NCI-H146 treated with DMSO at 0.1 percent for 48 hours (cell line): Measurements from ENCODE around the gene RAB43.
A peak's percentile ranks its signal among the peaks of the same experiment; 100 is the strongest.
"Not testable (repeated sequence)": the region's sequence is repeated elsewhere in the genome, so short reads cannot be mapped to it uniquely, and the experiment has no call there.

Experiments used
- DNase-seq: peaks from one replicate; lab custom pipeline; 2025; ENCODE audit not compliant: unreplicated experiment; lab: John Stamatoyannopoulos, UW

RAB43 gene

DNA sequence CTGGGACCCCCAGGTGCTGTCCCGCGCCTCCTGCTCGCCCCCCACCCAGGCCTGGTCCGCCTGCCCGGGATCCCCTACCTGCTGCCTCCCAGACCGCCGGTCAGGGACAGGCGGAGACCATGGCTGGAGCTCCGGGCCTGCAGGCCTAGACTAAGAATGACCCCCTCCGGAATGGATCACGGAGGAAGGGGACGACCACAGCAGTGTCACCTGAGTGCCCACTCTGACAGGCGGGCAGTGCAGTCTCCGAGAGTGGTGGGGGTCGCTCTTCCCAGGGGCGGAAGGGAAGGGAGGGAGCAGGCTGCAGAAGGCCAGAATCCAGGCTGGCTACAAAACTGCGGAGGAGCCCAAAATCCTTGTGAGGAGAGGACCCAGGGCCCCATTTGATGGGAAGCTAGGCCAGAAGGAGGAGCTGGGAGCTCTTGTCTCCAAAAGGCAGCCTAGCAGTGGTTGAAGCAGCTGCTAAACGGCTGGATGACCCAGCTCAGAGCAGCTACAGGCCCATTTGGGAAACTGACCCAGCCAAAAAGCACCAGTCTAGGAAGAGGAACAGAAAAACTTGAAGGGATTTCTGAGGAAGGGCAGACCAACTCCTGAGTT lies 908 bp upstream of the RAB43 start:
- DNase-seq: no peak

GRCh38 chr3:129121016-129121791 lies 400 bp downstream of the RAB43 start:
- peak; percentile 54 for DNase-seq

- DNase-seq: no peak
These were observed 1.2 kb downstream of the RAB43 start for GRCh38 chr3:129120254-129121004.

- DNase-seq: no peak
These were observed 2.1 kb downstream of the RAB43 start for GRCh38 chr3:129119365-129120100.

DNA sequence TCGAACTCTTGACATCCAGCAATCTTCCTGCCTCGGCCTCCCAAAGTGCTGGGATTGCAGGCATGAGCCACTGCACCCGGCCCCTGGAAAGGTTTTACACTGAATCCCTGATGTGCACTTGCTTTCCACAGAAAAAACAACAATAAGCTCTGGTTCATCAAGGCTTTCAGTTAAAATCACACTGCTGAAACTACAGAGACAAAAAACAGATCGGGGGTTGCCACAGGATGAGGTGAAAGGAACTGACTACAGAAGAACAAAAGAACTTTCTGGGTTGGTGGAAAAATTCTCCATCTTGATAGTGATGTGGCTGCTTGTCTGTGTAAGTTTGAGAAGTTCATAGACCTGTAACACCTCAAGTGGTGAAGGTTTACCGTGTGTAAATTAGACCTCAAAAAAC lies 2.9 kb downstream of the RAB43 start:
- DNase-seq: no peak

DNA sequence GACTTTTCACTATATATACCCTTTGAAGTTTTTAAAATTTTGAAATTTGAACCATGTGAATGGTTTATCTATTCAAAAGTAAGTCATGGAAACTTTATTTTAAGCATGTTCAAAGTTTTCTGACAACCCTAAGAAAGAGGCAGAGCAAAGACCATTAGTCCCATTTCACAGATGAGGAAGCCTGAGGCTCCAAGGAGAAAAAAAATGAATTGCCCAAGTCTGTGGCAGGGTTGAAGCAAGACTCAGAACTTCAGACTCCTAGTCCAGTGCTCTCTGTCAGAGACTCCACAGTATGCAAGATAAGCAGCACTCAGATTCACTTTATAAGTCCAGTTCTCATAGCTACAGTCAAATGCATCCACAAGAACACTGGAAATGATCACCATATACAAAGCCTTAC lies 4.5 kb downstream of the RAB43 start:
- no peak for DNase-seq

DNA sequence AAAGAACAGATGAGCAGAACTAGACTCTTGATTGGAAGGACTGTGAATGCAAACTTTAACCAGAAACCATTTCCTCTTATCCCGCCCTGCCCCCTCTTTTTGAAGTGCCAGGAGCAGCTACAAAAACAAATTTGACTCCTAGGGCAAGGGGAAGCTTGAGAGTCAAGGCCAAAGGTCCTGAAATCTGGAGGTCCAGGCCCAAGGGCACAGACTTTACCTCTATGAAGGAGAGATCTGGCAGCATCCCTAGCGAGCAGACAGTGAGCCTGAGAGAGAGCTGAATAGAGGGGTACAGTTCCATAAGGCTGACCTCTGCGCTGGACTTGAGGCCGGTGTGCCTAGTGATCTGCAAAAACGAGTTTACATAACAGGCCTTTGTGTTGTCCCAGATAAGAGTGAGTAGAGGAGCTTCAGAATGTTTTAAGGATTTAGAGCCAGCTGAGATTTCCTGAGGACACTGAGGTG lies 5.1 kb downstream of the RAB43 start:
- no peak for DNase-seq

DNA sequence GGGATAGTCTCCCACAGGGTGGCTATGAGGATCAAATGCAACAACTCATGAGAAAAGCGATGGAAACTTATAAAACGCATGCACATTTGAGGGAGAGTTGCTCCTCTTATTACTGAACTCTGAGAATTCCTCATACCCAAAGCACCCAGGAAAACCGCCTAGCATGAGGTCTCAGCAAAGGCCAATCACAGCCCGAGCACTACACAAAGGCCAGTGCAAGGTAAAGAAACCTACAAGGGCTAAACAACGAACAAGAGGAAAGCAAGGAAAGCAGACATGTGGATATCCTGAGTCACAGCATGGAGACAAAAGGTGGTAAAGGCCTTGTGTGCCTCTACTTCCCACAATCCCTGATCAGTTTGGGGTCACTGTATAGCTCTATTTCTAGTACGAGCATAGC lies 7.1 kb downstream of the RAB43 start:
- no peak for DNase-seq

- DNase-seq: no peak
These were observed 9.1 kb downstream of the RAB43 start for GRCh38 chr3:129112308-129113052.

DNA sequence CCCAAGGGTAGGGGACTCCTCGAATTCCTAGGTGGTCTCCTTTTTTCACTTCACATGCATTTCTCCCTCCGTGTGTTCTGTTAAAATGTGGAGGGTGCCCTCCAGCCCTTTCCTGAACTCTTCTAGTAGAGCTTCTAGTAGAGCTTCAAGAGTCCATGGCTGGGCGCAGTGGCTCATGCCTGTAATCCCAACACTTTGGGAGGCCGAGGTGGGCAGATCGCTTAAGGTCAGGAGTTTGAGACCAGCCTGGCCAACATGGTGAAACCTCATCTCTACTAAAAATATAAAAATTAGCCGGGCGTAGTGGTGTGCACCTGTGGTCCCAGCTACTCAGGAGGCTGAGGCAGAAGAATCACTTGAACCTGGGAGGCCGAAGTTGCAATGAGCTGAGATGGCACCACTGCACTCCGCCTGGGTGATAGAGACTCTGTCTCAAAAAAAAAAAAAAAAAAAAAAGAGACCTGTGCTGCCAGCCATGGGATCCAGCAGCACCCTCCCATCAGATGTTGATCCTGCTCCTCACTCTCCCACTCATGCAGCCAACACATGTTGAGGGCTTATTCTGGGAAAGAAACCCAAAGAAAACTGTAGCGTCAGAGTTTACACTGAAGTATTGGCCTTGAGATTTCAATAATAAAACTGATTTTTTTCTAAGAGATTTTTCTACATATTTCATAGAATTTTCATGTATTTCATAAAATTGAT lies 10.4 kb downstream of the RAB43 start:
- DNase-seq: not testable (repeated sequence)

DNA sequence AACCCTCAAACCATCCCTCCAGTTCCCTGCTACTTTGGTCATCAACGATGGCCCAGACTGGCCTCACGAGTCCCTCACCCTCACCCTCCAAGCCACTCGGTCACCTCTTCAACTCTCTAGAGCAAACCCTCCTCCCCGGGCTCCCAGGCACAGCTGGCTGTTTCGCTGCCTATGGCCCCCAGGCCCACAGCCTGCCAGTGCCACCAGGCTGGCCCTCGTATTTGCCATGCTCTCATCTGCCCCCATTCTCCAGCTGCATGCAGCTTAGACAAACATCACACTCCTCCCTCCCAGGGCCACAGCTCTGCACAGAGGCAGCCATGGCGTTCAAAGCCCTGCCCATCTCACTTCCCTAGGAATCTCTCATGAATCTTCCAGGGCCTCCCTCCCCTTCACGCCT lies 13.8 kb downstream of the RAB43 start:
- DNase-seq: no peak

DNA sequence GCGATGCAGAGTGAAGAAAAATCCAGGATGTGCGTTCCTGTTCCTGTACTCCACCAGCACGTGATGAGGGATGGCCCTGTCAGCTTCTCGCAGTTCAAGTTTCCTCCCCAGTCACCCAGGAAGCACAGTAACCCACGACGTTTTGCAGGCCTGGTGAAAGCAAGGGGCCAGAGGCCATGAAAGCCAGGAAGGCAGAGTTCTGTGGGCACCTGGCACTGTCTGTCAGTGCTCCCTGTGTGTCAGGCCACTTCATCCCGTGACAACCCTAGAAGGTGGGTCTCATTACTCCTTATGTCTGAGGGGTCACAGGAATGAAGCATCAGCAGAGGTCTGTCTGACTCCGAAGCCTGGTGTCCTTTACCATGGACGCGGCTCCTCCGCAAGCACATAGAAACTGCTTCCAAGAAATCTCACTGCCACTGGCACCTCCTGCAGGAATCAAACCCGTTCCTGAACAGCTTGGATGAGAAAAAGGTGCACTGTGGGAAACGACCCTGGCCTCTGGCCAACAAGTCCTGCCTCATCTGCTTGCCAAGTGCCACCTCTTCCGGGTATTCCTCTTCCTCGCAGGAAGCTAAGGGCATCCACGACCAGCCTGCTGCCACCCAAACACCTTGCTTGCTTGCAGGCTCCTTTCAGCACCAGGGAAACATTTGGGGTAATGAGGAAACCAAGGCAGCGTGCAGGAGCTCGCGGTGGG lies 14.6 kb downstream of the RAB43 start:
- no peak for DNase-seq

DNA sequence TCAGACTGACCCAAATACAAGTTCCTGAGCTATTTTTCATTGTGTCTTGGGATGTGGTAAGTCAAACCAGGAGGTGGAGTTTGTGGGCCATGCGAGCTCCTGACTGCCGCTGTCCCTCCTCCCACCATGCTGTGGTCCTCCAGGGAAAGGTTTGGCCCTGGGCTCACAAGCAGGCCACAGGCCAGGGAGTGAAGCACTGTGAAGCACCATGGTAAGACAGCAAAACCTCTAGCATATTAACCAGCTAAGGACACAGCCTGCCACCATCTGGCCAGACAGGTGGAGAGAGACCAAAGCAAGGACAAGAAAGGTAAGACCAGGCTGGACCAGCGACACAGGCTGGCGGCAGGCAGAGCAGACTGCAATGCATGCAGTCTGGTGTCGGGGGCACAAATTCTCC lies 15.3 kb downstream of the RAB43 start:
- DNase-seq: no peak

GRCh38 chr3:129105862-129106261 lies 15.7 kb downstream of the RAB43 start:
- no peak for DNase-seq

DNA sequence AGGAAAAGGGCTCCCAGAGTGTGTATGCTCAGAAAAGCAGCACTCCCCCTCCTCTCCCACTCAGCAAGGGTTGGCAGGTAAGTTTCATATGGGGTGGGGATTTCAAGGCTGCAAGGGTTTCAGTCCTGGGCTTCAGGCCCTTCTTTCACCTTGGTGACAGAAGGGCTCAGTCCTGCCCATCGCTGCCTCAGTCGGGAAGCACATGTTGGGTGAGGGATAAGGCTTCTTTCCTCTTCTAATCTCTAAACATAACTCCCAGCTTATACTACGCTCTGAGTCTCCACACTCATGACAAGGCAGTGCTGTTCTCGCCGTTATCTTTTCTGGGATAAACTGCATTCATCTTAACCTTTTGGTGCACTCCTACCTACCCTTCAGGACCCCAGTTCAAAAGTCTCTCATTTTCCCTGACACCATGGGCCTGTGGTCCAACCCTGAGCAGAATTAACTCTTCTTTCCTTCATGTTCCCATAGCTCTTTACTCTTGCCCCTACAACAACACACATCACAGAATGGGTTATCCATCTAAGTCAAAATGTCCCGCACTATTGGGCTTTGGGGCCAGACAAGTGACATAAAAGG lies 17.0 kb downstream of the RAB43 start:
- DNase-seq: no peak

GRCh38 chr3:129104051-129104450 lies 17.6 kb downstream of the RAB43 start:
- no peak for DNase-seq

- no peak for DNase-seq
These were observed 18.3 kb downstream of the RAB43 start for GRCh38 chr3:129103296-129103695.

GRCh38 chr3:129101370-129102138 lies 20.1 kb downstream of the RAB43 start:
- no peak for DNase-seq
